HG02884 (cell line): ENCODE measurements around the gene TPP2.
A peak's percentile ranks its signal among the peaks of the same experiment; 100 is the strongest.

Source experiments
- ATAC-seq: cut with Tn5 transposase; IDR thresholded peaks from one replicate; pipeline ENCODE4 v1.9.1; 2021; ENCODE audit warnings: mild to moderate bottlenecking, moderate library complexity; ENCODE audit not compliant: unreplicated experiment

TPP2 gene

GRCh38 chr13:102718746-102719145, 122.0 kb downstream of the TPP2 start:
- no peak for ATAC-seq

GRCh38 chr13:102721800-102722231, 125.0 kb downstream of the TPP2 start:
- no peak for ATAC-seq

- peak; percentile 57 for ATAC-seq
Observed at GRCh38 chr13:102724923-102725322, 128.1 kb downstream of the TPP2 start.

GRCh38 chr13:102726430-102726829, 129.6 kb downstream of the TPP2 start:
- peak; percentile 52 for ATAC-seq
